ENCODE measurements around the gene AQP11. TPM values are rescaled to one million over a fixed set of nuclear protein-coding genes. Genes with fewer than 3 reads are reported as not detected.
"Not testable (repeated sequence)": the region's sequence is repeated elsewhere in the genome, so short reads cannot be mapped to it uniquely, and the experiment has no call there.

AQP11 gene
- total RNA-seq, 4 donors from 2014 or later = 0.17 to 0.55 TPM; not detected in 2

- DNase-seq (ENCODE audit: low spot score in 2 of 2) = no peak
- intact Hi-C loops (cut with DNase I; ENCODE audit: low total_unique reads) = loop anchor here (5.0 kb wide), 1 partner anchor 982 kb away; no protein-coding TSS in a partner anchor
- no peak for TF ChIP-seq CTCF (IDR thresholded peaks at IDR 0.05)
- no peak for TF ChIP-seq POLR2A (IDR thresholded peaks at IDR 0.05)
- WGBS, 2 donors = 61 to 88% methylated on average over 2 of the region's 2 CpGs
- H3K4me3 ChIP-seq (ENCODE audit: low read depth, poor library complexity, severe bottlenecking) = no peak overlapping the region
Measured at GRCh38 chr11:77560605-77561004, 29.1 kb upstream of the AQP11 start.

DNA sequence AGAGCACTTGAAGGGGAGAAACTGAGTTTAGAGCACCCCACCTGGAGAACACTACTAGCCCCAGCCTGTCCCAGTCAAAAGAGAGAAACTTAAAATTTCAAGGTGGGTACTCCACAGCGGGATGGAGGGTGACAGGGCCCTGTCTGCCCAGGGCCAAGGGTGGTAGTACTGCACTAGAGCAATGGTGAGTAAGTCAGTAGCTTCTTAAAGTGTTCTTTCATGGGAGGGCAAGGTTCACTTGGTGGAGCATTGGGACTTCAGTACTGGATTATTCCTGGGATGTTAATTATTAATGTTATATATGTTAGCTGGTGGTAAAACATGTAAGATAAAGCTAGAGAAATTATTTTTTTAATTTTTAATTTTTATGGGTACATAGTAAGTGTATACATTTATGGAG, 28.5 kb upstream of the AQP11 start:
- 100% methylated on average over 1 of the region's 1 CpG for WGBS, 2 donors
- DNase-seq (ENCODE audit: low spot score in 2 of 2) = no peak
- no peak overlapping the region for H3K4me3 ChIP-seq (ENCODE audit: low read depth, poor library complexity, severe bottlenecking)
- no peak for TF ChIP-seq POLR2A (IDR thresholded peaks at IDR 0.05)
- TF ChIP-seq CTCF (IDR thresholded peaks at IDR 0.05) = no peak
- intact Hi-C loops (cut with DNase I; ENCODE audit: low total_unique reads) = loop anchor here (5.0 kb wide), 1 partner anchor 981 kb away; no protein-coding TSS in a partner anchor

DNA sequence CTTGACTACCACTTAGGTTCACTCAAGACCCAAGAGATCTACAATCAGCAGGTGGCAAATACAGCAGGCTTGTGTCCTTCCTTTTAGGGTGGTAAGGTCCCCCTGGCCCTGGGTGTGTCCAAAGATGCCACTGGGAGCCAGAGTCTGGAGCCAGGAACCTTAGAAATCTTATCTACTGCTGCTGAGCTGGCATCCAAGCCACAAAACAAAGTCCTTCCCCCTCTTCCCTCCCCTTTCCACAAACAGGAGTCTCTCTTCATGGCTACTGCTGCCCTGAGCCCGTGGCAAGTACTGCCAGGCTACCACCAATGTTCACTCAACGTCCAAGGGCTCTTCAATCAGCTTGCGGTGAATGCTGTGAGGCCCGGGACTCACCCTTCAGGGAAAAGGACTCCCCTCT, 21.4 kb upstream of the AQP11 start:
- no peak overlapping the region for H3K4me3 ChIP-seq (ENCODE audit: low read depth, poor library complexity, severe bottlenecking)
- TF ChIP-seq CTCF (IDR thresholded peaks at IDR 0.05) (no peak), POLR2A (IDR thresholded peaks at IDR 0.05) (no peak)
- peak in 1 of 2 donors; percentile 39 for DNase-seq (ENCODE audit: low spot score in 2 of 2)
- intact Hi-C loops (cut with DNase I; ENCODE audit: low total_unique reads) = no loop called here
- 93 to 98% methylated on average over 4 of the region's 4 CpGs for WGBS, 2 donors

DNA sequence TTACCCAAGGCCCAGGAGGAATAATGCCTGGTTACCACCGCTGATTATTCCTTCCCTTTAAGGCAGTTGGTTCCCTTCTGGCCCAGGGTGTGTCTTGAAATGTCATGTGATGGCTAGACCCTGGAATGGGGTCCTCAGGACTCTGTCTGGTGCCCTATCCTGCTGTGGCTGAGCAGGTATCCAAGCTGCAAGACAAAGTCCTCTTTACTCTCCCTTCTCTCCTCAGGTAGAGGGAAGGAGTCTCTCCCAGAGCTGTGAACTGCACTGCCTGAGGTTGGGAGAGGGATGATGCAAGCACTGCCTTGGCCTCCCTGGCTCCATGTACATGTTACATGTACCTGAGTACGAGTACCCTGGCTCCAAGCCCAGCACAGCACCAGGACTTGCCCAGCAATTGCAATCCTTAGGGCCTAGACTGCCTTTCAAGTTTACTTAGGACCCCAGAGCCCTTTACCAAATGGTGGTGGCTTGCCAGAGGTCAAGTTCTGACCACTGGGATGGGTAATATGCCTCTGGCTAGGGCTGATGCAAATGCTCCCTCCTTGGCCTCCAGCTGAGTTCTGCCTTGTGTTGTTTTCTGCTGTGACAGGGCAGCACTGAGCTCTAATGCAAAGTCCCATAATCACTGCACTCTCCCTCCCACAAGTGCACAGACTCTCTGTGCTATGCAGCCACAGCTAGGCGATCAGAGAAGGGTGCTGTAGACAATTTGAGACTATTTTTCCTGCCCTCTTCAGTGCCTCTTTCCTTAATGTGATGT, 20.7 kb upstream of the AQP11 start:
- H3K4me3 ChIP-seq (ENCODE audit: low read depth, poor library complexity, severe bottlenecking) = no peak overlapping the region
- intact Hi-C loops (cut with DNase I; ENCODE audit: low total_unique reads) = no loop called here
- peak in 1 of 2 donors; percentile 58 for DNase-seq (ENCODE audit: low spot score in 2 of 2)
- WGBS, 2 donors = 74 to 81% methylated on average over 3 of the region's 3 CpGs
- TF ChIP-seq CTCF (IDR thresholded peaks at IDR 0.05) (no peak), POLR2A (IDR thresholded peaks at IDR 0.05) (no peak)

GRCh38 chr11:77569676-77570070, 20.1 kb upstream of the AQP11 start:
- H3K4me3 ChIP-seq (ENCODE audit: low read depth, poor library complexity, severe bottlenecking) = no peak overlapping the region
- intact Hi-C loops (cut with DNase I; ENCODE audit: low total_unique reads) = no loop called here
- no peak for DNase-seq (ENCODE audit: low spot score in 2 of 2)
- no peak for TF ChIP-seq CTCF (IDR thresholded peaks at IDR 0.05)
- TF ChIP-seq POLR2A (IDR thresholded peaks at IDR 0.05) = no peak
- 89 to 91% methylated on average over 2 of the region's 2 CpGs for WGBS, 2 donors

- DNase-seq (ENCODE audit: low spot score in 2 of 2); H3K4me3 ChIP-seq (ENCODE audit: low read depth, poor library complexity, severe bottlenecking); intact Hi-C loops (cut with DNase I; ENCODE audit: low total_unique reads): not testable (repeated sequence)
- WGBS, 2 donors = 14 to 24% methylated on average over 1 of the region's 1 CpG
Measured at GRCh38 chr11:77570896-77571295, 18.9 kb upstream of the AQP11 start.

DNA sequence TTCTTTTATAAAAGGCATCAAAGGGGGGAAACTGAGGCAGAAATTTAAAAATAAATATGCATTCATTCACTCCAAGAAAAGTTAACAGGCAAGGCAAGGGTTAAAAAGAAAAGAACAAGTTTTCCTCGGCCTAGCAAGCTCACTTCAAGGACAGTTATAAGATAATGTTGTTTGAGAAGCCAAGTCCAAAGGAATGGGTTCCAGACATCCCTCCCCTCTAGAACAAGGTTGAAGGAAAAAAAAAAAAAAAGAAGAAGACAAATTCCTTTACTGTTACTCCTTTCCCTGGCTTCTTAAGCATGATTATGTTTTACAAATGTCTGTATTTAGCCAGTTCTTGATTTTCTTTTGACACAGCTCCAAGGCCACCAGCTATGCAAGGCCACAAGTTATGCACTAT, 14.3 kb upstream of the AQP11 start:
- WGBS, 2 donors = 7 to 9% methylated on average over 1 of the region's 1 CpG
- intact Hi-C loops (cut with DNase I; ENCODE audit: low total_unique reads); H3K4me3 ChIP-seq (ENCODE audit: low read depth, poor library complexity, severe bottlenecking); DNase-seq (ENCODE audit: low spot score in 2 of 2): not testable (repeated sequence)

Data from lower leg skin (tissue), 4 donors.